Fibroblast of the aortic adventitia (primary cell): Measurements from ENCODE around the gene RASGRF2. TPM values are rescaled to one million over a fixed set of nuclear protein-coding genes. Genes with fewer than 3 reads are reported as not detected.
"Not testable (repeated sequence)": the region's sequence is repeated elsewhere in the genome, so short reads cannot be mapped to it uniquely, and the experiment has no call there.

Source experiments
- DNase-seq: peaks from one replicate; pipeline ENCODE4 v3.0.0-alpha.2; 2010; ENCODE audit warnings: low read depth
- H3K4me3 ChIP-seq: 2 replicates; pipeline ENCODE4 v1.5.1; 2011; ENCODE audit warnings: low read depth, mild to moderate bottlenecking, control low read depth, low read length, moderate library complexity
- CTCF ChIP-seq: IDR thresholded peaks from 2 replicates; pipeline ENCODE4 v1.5.1; 2011; ENCODE audit warnings: mild to moderate bottlenecking, low read length, control low read depth, inconsistent platforms; ENCODE audit not compliant: insufficient read depth
- total RNA-seq: library from RNA; depleted of rRNA; stranded (reverse); fragments of >200 nt; gene quantifications from 2 replicates; pipeline ENCODE4 v1.2.3, GENCODE V29; 2012; ENCODE audit warnings: low replicate concordance

Gene RASGRF2
- total RNA-seq, 1 donor: 3.3 TPM

GRCh38 chr5:81045389-81045807 is 85.2 kb downstream of the RASGRF2 start:
- no peak for DNase-seq
- no peak overlapping the region for H3K4me3 ChIP-seq
- no peak for TF ChIP-seq CTCF

GRCh38 chr5:81046041-81046440 is 85.9 kb downstream of the RASGRF2 start:
- DNase-seq: no peak
- H3K4me3 ChIP-seq: no peak overlapping the region
- TF ChIP-seq CTCF: no peak

- H3K4me3 ChIP-seq: no peak overlapping the region
- DNase-seq: no peak
- TF ChIP-seq CTCF: no peak
Observed at GRCh38 chr5:81052325-81052724, 92.2 kb downstream of the RASGRF2 start.

- not testable (repeated sequence) for DNase-seq, H3K4me3 ChIP-seq
Observed at GRCh38 chr5:81053282-81053681, 93.1 kb downstream of the RASGRF2 start.

GRCh38 chr5:81058121-81058520 is 98.0 kb downstream of the RASGRF2 start:
- DNase-seq: no peak
- TF ChIP-seq CTCF: no peak
- no peak overlapping the region for H3K4me3 ChIP-seq

GRCh38 chr5:81065492-81065891 is 105.3 kb downstream of the RASGRF2 start:
- no peak overlapping the region for H3K4me3 ChIP-seq
- DNase-seq: no peak
- no peak for TF ChIP-seq CTCF

- H3K4me3 ChIP-seq: no peak overlapping the region
- TF ChIP-seq CTCF: no peak
- no peak for DNase-seq
Observed at GRCh38 chr5:81066102-81066501, 105.9 kb downstream of the RASGRF2 start.
